ENCODE data around the gene NDC80.
"Not testable (repeated sequence)": the region's sequence is repeated elsewhere in the genome, so short reads cannot be mapped to it uniquely, and the experiment has no call there.

NDC80 gene

DNA sequence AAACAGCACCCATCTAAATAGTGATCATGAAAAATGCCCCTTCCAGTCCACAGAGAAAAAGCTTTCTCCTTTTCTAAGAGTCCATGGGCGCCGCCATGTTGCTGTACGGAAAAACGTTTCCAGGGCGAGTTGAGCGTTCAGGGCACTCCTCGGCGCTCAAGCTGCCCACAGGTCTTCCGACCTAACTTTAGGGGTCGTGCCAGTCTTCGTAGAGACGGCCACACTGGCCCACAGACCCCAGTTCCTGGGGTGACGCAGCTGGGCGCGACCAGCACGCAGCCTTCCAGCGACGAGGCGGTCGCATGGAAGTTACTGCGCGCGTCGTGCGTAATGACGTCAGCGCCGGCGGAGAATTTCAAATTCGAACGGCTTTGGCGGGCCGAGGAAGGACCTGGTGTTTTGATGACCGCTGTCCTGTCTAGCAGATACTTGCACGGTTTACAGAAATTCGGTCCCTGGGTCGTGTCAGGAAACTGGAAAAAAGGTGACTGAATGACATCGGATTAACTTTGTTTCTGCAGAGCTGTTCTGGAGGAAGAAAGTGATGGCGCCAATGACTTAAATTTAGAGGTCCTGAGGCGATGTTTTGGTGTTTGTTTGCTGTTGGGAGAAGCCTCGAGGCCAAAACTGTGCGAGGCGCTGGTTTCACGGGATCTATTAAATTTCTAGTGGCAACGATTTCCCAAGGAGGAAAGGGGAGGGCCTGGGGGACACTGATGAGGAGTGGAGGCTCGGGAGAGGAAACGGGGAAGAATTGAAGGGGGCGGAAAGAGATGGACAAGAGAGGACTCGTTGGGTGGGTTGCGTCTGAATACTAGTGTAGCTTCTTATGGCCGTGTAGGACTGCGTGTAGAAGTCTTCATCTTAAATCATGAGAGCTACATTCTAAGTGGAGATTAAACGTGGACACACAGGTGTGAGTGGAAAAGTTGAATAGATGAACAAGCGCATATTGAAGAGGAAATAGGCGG is at the start of gene NDC80, which contains the start of gene METTL4:
Gene NDC80 (plus strand): TSS at position 358 of the 971 bp plus-strand sequence. CDS start 1,429 bp downstream, outside the sequence.
Gene METTL4 (minus strand): TSS at position 306 of the 971 bp plus-strand sequence. CDS start 4,289 bp downstream, outside the sequence.
- DNase-seq (ENCODE audit: low spot score) = peak; percentile 66

DNA sequence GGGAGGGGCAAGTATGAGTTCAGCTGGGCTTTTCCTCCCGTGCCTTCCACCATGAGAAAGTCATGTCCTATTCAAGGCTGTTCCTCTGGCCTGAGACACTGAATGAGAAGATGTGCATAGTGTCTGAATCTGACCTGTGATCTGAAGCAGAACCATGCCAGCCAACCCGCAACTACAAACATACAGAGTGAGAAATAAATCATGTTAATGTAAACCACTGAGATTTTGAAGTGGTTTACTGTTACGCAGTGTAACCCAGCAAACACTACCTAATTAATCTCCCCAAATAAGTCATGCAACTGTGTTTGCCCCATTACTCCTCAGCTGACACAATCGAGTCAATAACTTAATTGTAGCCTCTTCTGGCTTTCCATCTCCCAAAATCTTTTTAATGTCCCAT is 49.2 kb upstream of the NDC80 start:
- no peak for DNase-seq (ENCODE audit: low spot score)

DNA sequence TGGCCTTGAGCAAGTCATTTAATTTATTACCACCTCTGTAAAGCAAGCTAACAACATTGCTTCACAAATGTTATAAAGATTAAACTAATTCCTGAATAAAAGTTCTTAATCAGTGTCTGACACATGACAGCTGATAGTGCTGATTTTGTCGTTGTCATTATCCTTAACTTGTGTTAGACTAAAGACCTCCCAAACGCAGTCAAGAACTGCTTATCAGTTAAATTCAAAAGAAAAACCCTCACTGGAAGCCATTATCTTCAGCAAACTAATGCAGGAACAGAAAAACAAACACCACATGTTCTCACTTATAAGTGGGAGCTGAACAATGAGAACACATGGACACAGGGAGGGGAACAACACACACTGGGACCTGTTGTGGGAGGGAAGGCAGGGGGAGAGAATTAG is 46.6 kb upstream of the NDC80 start:
- not testable (repeated sequence) for DNase-seq (ENCODE audit: low spot score)

DNA sequence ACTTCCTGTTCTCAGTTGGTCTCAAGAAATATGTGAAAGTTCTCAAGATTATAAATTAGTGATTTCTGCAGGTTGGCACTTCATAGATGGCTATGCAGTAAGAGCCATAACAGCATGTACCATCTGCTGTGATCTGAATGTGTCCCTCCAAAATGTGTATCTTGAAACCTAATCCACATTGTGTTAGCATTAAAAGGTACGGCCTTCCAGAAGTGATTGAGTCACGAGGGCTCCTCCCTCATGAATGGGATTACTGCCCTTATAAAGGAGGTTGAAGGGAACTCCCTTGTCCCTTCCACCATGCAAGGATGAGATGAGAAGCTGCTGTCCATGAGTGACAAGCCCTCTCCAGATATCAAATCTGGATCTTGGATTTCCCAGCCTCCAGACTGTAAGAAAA is 45.0 kb upstream of the NDC80 start:
- DNase-seq (ENCODE audit: low spot score) = no peak

DNA sequence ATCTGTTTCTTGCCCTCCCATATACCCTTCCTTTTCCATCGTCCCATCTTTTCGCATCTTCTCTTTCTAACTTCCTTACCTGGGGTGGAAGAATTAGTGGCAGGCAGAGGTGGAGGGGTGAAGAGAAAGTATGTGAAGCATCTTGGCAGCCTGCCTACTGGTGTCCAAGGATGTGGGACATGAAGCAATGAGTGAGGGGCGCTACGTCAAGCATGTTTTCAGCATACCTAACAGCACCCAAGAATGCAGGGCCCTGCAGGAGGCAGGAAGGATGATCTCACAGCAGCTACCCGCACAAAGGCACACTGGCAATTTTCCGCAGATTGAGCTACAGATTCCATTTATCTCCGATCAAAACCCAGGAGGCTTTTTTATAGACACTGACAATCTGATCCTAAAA is 42.2 kb upstream of the NDC80 start:
- DNase-seq (ENCODE audit: low spot score) = no peak

DNA sequence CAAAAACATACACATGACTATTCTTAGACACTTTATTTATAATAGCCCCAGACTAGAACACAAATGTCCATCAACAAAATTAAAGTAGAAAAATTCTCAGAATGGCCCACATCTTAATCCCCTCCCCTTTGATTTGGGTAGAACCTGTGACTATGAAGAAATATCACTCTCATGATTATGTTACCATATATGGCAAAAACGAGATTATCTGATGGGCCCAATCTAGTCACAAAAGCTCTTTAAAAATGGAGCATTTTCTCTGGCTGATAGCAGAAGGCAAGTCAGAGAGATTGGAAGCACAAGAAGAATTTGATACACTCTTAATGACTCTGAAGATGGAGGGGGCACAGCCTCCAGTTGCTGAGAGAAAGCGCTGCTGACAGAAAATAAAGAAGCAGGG is 39.6 kb upstream of the NDC80 start:
- DNase-seq (ENCODE audit: low spot score) = no peak

DNA sequence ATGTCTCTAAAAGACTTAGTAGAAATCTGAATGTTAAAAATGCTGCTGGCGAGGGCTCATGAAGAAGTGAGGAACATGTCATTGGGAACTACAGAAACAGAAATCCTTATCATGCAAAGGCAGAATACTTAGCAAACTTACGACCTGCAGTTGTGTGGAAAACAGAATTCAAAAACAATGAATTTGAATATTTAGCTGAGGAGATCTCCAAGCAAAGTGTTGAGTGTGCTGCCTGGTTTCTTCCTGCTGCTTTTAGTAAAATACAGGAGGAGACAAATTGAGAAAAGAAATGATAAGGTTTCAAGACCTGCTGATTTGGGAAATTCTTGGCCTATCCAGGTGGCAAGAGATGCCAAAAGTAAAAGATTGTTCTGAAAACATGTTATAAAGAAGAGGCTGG is 38.6 kb upstream of the NDC80 start:
- DNase-seq (ENCODE audit: low spot score) = no peak

DNA sequence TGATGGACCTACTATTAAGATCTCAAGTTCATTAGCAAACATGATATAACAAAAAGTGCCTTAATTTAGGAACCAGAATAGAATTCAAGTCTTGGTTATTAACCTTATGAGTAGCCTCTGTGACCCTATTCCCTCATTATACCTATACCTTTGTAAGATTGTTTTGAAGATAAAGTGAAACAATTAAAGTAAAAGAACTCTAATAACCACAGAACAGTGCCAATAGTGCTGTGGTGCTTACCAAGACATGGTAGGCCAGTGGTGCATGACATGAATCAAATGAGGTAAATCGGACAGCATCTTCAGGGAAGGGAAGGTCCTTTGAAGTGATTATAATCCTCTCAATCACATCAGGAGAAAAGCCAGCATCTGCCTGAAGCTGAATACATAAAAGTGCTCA is 36.5 kb upstream of the NDC80 start:
- no peak for DNase-seq (ENCODE audit: low spot score)

DNA sequence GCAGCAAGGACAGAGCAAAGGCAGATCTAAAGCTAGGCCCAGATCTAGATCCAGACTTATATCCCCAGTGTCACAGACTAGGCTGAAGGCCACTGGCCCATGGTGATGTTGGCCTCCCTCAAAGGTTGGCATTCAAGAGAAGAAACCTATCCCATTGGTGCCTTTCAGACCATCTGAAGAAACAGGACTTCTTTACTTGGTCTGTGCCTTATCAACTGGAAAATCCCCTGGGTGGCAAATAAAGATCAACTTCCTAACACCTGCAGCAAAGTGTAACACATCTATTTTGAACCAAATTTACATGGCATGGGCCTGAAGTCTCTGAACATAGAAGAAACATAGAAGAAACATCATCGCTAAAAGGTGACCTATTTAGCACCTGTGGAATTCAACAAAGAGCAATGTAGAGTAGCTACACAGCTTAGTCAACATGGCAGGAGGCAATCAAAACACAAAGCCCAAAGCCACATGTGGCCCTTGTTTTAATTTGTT is 35.9 kb upstream of the NDC80 start:
- DNase-seq (ENCODE audit: low spot score) = no peak

DNA sequence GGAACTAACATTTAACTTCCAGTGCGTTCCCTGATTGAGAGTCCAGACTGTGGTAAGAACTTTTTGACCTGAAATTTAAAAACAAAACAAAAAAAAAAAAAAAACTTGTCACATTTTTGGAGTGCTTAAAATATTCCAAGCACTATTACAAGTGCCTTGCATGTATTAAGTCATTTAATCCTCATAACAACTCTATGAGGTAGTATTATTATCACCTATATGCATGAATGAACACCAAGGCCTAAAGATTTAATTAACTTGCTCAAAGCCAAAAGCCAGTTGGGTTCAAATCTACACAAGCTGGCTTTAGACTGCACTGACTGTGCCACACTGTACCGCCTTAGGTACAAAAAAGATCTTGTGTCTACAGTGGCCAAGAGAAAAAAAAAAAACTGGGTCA is 35.3 kb upstream of the NDC80 start:
- no peak for DNase-seq (ENCODE audit: low spot score)

DNA sequence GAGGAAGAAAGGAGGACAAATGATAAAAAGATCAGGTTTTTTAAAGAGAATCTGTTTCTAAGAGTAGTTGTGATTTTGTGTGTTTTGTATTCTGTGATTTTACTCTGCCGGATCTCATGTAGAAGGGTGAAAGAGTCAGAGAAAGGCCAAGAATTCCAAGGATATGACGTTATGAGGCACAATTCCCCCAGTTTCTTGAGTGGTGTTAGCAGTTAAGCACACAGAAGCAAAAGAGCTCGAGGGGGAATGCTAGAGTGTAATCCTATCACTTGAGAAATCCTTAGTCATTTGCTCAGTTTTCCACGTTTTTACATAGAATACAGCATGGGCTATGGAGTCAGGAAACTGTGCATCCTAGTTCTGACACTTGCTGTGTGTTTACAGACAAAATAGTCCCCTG is 34.9 kb upstream of the NDC80 start:
- no peak for DNase-seq (ENCODE audit: low spot score)

DNA sequence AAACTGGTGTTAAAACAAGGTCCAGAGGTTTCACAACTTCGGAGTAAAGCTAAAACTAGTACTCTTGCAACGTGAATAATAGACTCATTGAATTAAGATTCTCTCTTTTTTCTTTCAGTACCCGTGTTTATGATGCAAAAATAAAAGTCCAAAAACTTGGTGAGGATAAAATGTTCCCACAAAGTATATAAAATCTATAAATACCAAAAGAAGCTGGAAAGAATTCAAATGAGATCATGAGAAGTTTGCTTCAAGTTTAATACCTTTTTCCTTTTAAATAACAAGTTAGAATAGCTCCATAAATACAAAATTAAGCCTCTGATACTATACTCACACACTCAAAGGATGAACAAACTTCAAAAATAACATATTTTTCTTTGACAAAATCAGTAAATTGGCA is 34.1 kb upstream of the NDC80 start:
- DNase-seq (ENCODE audit: low spot score) = no peak

DNA sequence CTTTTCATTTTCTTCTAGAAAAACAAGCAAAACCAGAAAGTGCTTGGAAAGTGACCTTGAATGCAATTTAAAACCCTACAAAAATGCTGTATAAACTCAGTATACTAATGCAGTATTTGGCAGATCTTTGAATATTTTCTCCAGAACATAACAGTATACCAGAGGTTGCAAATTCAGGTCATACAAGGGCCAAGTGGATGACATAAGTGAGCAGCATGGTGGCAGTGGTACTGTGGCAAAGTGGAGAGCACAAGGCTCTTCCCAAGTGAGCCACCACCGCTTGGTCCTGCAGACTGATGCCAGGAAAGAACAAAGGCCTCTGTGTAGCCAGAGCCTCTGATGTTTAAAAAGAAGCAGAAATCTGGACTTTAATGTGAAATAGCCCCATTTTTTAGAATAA is 33.1 kb upstream of the NDC80 start:
- DNase-seq (ENCODE audit: low spot score) = no peak

DNA sequence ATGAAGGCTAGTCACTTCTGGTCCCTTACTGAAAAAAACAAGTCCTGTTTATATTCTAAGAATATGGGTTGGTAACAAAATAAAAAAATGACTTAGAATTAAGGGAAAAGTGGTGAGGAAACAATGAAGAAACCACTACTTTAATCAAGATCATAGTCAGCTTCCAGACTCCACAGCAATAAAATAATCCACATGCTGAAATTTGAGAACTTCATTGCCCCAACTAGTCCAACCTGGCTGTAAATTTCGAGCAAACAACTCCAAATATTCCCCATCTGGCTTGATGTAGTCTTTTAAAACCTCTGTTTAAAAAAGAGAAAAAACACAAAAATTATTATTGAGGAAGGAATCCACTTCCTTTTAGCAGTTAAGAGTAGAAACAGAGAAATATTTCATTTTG is 32.5 kb upstream of the NDC80 start:
- DNase-seq (ENCODE audit: low spot score) = peak; percentile 9

DNA sequence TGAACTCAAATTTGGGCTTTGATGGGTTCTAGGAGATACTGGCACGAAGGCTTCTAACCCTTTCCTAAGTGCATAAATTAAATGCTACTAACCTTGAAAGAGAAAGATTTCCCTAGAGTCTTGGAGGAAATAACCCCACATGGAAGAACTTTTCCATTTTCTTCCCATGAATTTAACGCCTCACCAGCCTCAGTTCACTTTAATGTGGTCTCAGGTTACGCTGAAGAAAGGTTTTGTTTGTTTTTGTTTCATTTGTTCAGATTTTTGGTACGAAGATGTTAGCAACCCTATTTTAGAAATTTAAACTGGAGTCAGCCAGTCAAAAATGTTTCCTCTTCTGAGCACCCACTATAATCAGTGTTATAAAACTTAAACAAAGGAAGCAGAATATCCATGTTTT is 30.8 kb upstream of the NDC80 start:
- DNase-seq (ENCODE audit: low spot score) = no peak

DNA sequence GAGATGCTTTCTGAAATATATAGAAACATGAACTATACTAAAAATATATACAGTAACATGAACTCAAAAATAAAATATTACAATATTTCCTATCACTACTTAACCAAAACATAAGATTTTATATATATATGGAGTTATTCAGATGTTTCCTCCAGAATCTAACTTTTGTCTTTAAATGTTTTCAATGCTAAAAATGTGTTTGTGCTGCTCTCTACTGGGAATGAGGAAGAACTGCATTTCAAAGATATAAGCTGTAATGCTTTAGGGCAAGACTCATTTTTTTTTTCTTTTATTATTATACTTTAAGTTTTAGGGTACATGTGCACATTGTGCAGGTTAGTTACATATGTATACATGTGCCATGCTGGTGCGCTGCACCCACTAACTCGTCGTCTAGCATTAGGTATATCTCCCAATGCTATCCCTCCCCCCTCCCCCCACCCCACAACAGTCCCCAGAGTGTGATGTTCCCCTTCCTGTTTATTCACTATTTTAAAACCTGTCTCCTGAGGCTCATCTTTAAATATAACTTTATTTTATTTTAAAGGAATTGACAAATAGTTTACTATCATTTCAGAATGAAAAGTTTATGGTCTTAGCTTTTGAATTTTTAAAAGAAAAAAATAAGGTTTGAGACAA is 29.3 kb upstream of the NDC80 start:
- peak; percentile 23 for DNase-seq (ENCODE audit: low spot score)

DNA sequence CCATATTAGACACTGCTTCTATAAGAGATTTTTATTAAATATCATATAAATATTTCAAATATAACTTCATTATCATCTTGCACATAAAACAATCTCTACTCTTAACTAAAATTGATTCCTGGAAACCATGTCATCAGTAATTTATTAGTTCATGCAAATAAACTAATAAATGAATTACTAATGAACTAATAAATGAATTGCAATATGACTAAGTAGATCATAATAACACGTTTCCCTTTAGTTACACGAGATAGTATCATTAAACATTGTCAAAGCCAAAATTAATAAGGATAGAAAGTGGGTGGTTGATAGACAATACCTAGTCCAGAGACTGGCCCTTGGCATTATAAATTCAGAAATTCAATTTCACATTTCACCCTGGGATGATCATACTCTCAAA is 26.2 kb upstream of the NDC80 start:
- no peak for DNase-seq (ENCODE audit: low spot score)

DNA sequence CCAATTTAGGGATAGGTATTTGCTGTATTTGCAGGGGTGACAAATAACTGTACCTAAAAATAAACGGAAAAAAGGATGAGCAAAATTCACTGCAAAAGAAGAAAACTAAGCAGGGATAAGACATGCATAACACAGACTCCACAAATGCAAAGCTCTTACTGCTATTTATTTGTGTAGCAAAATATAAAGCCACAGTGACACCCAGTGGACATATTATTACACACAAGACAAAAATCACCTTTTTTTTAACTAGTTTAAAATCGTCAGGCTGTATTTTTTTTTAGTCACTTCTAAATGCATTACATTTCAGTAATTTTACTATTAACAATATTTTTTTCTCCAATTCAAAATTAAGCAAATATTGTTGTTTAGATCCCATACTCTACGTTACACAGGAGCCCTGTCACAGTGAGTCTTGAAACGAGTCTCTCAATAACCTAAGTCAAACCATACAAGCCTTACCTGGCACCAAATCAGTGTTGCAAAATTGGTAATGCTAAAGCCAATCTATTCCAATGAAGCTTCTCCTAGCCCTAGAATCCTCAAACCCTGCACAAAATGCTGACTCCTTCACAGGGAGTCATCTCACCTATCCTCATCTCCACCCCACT is 23.8 kb upstream of the NDC80 start:
- DNase-seq (ENCODE audit: low spot score) = peak; percentile 47

DNA sequence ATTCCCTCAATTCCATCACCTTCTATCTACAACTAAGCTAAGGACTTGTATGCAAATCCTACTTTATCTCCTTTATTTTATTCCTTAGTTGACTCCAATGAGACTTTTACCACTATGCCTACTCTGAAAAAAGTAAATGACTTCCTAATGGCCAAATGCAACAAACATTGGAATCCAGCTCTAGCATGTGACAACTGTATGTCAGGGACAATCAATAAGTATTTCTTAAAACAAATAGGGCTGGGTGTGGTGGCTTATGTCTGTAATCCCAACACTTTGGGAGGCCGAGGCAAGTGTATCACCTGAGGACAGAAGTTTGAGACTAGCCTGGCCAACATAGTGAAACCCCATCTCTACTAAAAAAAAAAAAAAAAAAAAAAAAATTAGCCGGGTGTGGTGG is 21.9 kb upstream of the NDC80 start:
- no peak for DNase-seq (ENCODE audit: low spot score)

DNA sequence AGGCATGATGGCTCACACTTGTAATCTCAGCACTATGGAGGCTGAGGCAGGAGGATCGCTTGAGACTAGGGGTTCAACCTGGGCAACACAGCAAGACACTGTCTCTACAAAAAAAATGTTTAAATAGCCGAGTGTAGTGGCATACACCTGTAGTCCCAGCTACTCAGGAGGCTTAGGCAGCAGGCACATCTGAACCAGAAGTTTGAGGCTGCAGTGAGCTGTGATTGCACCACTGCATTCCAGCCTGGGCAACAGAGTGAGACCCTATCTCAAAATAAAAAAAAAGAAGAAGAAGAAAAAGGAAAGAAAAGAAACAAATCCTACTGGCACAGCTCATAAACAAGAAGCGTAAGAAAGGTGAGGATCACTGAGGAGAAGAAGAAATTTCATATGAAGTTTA is 19.9 kb upstream of the NDC80 start:
- DNase-seq (ENCODE audit: low spot score) = no peak

DNA sequence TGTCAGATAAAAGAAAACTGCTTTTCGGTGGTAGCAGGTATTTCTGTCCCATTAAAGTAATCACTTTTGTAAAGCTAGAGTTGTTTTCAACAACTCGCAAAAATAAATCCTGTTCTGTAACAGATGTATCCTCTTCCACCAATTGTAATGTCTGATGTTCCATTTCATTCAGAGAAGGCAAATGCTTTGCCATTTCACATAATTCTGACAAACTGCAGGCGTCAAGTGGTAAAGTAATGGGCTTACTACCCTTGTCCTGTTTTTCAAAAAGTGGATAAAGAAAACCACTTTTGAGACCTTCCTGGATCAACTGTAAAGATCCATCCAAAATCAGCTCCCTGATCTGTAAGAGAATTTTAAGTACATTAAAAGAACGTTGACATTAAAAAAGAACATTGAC is 16.7 kb upstream of the NDC80 start:
- no peak for DNase-seq (ENCODE audit: low spot score)

DNA sequence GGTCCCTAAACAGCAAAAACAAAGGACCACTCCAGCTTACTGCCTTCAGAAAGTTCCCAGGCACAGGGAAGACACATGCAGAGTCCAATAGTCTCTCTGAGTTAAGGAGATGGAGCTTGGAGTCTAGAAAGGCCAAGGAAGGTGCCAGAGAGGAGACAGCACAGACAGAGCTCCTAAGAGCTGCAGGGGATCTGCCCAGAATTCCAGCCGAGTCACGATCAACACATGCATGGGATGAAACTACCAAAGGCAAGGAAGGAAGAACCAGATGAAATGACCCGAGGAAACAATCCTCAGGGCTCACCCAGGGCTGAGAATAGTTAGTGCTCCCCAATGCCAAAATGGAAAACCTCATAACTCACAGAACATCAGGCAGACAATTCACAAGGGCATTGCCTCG is 15.5 kb upstream of the NDC80 start:
- DNase-seq (ENCODE audit: low spot score) = no peak

DNA sequence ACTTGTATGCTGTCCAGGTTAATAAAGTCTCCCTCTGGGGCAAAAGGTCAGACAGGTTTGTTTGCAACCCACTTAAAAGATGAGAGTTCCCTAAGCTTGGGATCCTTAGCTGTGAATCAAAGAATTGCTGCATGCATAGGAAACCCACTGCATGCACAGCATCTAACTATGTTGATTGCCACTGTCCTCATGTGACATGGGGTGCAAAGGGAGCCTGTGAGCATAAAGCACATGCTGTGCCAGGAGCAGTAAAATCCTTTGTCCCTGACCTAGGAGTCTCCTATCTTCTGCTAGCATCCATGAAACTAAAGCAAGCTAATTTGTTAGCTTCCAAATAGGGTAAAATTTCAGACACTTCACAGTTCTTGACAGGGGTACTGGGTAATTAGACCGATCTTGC is 13.8 kb upstream of the NDC80 start:
- no peak for DNase-seq (ENCODE audit: low spot score)
